ENCODE results near the gene COA8. TPM values are rescaled to one million over a fixed set of nuclear protein-coding genes. Genes with fewer than 3 reads are reported as not detected.

The COA8 gene
- total and polyA plus RNA-seq, 2 of the 13 experiments (the other 11 are each of a cell fraction or from before 2014, with no cell fraction given): 10.9 to 25.1 TPM

DNA sequence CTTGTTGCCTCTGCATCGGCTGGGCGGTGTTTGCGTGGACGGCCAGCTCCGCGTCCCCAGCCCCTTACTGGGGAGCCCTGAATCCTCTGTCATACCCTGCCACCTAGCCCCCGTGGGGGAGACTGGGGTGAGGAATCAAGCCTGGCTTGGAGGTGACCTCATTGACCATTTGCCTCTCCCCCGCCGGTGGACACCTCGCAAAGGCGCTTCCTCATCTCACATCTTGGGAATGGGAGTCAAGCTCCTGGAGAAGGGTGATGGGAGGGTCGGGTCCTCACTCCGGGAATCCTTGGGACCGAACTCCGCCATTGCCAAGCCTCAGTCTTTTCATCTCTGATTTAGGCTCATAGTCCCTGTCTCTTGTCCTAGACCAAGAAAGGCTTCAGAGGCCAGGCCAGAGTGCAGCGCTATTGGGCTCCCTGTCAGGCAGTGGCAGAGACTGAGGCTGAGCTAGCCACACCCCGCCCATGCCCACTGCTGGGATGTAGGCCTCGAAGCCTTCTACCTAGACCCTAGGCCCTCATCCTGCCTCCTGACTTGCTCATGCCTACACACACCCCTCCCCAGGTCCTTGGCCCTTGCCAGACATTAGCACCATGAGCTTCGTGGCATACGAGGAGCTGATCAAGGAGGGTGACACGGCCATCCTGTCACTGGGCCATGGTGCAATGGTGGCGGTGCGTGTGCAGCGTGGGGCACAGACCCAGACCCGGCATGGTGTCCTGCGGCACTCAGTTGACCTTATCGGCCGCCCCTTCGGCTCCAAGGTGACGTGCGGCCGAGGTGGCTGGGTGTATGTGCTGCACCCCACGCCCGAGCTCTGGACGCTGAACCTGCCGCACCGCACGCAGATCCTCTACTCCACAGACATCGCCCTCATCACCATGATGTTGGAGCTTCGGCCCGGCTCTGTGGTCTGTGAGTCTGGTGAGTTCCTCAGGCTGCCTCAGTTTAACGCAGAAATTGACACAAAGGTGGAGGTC is 33.1 kb upstream of the COA8 start:
- WGBS (ENCODE audit: low lambda C conversion rate): 24% methylated on average over 4 of the region's 42 CpGs
- peaks cover 30% of the 10 kb centered on the region for H3K79me2 ChIP-seq (ENCODE audit: insufficient read depth, low read length)
- peak overlapping the region; percentile 85 for H3K9ac ChIP-seq (ENCODE audit: insufficient read depth, low read depth, low read length)
- ATAC-seq: no peak
- H3K4me3 ChIP-seq (replicated peaks in 1 of 3; ENCODE audit: insufficient read depth in 1 of 3, low read depth in 2 of 3, low read length in 3 of 3): peak overlapping the region; percentile 87 to 98 (median 95)
- H3K4me2 ChIP-seq (ENCODE audit: low read depth, low read length): peak overlapping the region; percentile 98
- no peak for FAIRE-seq
- H3K27me3 ChIP-seq (ENCODE audit: control insufficient read depth in 1 of 2, insufficient read depth in 2 of 2, low read length in 2 of 2): no peaks in the 10 kb centered on the region; a peak in 1 of 5 replicates
- no peak overlapping the region for H2AFZ ChIP-seq (ENCODE audit: low read length)
- POLR2A ChIA-PET: interaction anchor here (1.0 to 3.2 kb wide), 7 partner anchors 9 to 145 kb away, joined by 3 to 37 read pairs (median 15); no protein-coding TSS in a partner anchor
- intact Hi-C loops (cut with micrococcal nuclease; ENCODE audit: unreplicated experiment): no loop called here
- no peak for DNase-seq (ENCODE audit: low spot score)
- H4K20me1 ChIP-seq (ENCODE audit: insufficient read depth, low read length): no peaks in the 10 kb centered on the region
- BruUV-seq (replicated peaks): TSS peak; percentile 83
- CTCF ChIA-PET (ENCODE audit: low intra/inter-chr PET ratio, low total read pairs): no interaction called here
- H3K27ac ChIP-seq (ENCODE audit: extremely low read length, insufficient read depth, low read length): peak overlapping the region; percentile 37
- no peaks in the 10 kb centered on the region for H3K9me3 ChIP-seq (ENCODE audit: low read length)
- H3K4me1 ChIP-seq (ENCODE audit: insufficient read depth, low read length): peaks cover 56% of the 10 kb centered on the region
- peaks cover 3 to 4% of the 10 kb centered on the region in 2 experiments; a peak in 3 of 5 replicates for H3K36me3 ChIP-seq (replicated peaks in 1 of 2; ENCODE audit: control insufficient read depth in 1 of 2, insufficient read depth in 2 of 2, low read length in 2 of 2)
- in situ Hi-C loops (cut with HindIII; ENCODE audit: extremely low pct_ligation_motif_present, low pct_unique_long_range_greater_than_20kb): no loop called here
- TF ChIP-seq ZNF777 (CRISPR knock-in tag; IDR thresholded peaks at IDR 0.05) (no peak), KDM5A (IDR thresholded peaks at IDR 0.05; ENCODE audit: borderline replicate concordance, low read length) (peak; percentile 83), CBX1 (IDR thresholded peaks at IDR 0.05; ENCODE audit: low read depth) (no peak), ZNF205 (CRISPR knock-in tag; IDR thresholded peaks at IDR 0.05) (no peak), ZNF543 (CRISPR knock-in tag; IDR thresholded peaks at IDR 0.05) (no peak), RBFOX2 (IDR thresholded peaks at IDR 0.05; ENCODE audit: low read depth, low read length) (peak; percentile 24; the same call in 1 of the 2 replicates), ZNF484 (CRISPR knock-in tag; IDR thresholded peaks at IDR 0.05; ENCODE audit: borderline replicate concordance, low read depth) (no peak), NRL (CRISPR knock-in tag; IDR thresholded peaks at IDR 0.05; ENCODE audit: borderline replicate concordance) (peak; percentile 38; the same call in 1 of the 2 replicates)
- TF ChIP-seq, protein P1, sequence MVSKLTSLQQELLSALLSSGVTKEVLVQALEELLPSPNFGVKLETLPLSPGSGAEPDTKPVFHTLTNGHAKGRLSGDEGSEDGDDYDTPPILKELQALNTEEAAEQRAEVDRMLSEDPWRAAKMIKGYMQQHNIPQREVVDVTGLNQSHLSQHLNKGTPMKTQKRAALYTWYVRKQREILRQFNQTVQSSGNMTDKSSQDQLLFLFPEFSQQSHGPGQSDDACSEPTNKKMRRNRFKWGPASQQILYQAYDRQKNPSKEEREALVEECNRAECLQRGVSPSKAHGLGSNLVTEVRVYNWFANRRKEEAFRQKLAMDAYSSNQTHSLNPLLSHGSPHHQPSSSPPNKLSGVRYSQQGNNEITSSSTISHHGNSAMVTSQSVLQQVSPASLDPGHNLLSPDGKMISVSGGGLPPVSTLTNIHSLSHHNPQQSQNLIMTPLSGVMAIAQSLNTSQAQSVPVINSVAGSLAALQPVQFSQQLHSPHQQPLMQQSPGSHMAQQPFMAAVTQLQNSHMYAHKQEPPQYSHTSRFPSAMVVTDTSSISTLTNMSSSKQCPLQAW (CRISPR knock-in tag; IDR thresholded peaks at IDR 0.05): peak; percentile 17; the same call in 1 of the 2 replicates
- TF ChIP-seq, protein P2, sequence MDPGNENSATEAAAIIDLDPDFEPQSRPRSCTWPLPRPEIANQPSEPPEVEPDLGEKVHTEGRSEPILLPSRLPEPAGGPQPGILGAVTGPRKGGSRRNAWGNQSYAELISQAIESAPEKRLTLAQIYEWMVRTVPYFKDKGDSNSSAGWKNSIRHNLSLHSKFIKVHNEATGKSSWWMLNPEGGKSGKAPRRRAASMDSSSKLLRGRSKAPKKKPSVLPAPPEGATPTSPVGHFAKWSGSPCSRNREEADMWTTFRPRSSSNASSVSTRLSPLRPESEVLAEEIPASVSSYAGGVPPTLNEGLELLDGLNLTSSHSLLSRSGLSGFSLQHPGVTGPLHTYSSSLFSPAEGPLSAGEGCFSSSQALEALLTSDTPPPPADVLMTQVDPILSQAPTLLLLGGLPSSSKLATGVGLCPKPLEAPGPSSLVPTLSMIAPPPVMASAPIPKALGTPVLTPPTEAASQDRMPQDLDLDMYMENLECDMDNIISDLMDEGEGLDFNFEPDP (CRISPR knock-in tag; conservative IDR thresholded peaks at IDR 0.05): no peak
- TF ChIP-seq, protein P3, sequence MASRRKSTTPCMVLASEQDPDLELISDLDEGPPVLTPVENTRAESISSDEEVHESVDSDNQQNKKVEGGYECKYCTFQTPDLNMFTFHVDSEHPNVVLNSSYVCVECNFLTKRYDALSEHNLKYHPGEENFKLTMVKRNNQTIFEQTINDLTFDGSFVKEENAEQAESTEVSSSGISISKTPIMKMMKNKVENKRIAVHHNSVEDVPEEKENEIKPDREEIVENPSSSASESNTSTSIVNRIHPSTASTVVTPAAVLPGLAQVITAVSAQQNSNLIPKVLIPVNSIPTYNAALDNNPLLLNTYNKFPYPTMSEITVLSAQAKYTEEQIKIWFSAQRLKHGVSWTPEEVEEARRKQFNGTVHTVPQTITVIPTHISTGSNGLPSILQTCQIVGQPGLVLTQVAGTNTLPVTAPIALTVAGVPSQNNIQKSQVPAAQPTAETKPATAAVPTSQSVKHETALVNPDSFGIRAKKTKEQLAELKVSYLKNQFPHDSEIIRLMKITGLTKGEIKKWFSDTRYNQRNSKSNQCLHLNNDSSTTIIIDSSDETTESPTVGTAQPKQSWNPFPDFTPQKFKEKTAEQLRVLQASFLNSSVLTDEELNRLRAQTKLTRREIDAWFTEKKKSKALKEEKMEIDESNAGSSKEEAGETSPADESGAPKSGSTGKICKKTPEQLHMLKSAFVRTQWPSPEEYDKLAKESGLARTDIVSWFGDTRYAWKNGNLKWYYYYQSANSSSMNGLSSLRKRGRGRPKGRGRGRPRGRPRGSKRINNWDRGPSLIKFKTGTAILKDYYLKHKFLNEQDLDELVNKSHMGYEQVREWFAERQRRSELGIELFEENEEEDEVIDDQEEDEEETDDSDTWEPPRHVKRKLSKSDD (CRISPR knock-in tag; IDR thresholded peaks at IDR 0.05; ENCODE audit: low read depth): no peak

All from HepG2 (cell line).